BJ (cell line): ENCODE data around the gene CASP6. TPM values are rescaled to one million over a fixed set of nuclear protein-coding genes. Genes with fewer than 3 reads are reported as not detected.

Source experiments
- CTCF ChIA-PET: fragments of 350-600 bp; formaldehyde crosslinking; extraction: SDS; loops from one replicate; lab custom pipeline; 2021; ENCODE audit warnings: antibody characterized with exemption, inconsistent platforms; lab: Yijun Ruan, JAX
- POLR2A ChIA-PET: fragments of 300-600 bp; sonication (Branson Sonifier 250); formaldehyde crosslinking; extraction: SDS; loops from one replicate; lab custom pipeline; 2021; ENCODE audit warnings: antibody characterized with exemption; lab: Charles Lee
- DNase-seq: peaks from one replicate; pipeline ENCODE4 v3.0.0-alpha.2; 2011; ENCODE audit warnings: low read depth
- H3K27me3 ChIP-seq: 2 replicates; pipeline ENCODE4 v1.6.0; 2011; ENCODE audit warnings: low read length; ENCODE audit not compliant: control insufficient read depth, insufficient read depth
- H3K36me3 ChIP-seq: 2 replicates; pipeline ENCODE4 v1.5.1; 2011; ENCODE audit warnings: low read length; ENCODE audit not compliant: control insufficient read depth, insufficient read depth
- H3K4me3 ChIP-seq: 2 replicates; pipeline ENCODE4 v1.5.1; 2011; ENCODE audit warnings: low read depth, mild to moderate bottlenecking, control low read depth, low read length
- polyA plus RNA-seq: library from polyadenylated mRNA; depleted of rRNA; stranded (reverse); fragments of >200 nt; gene quantifications from 2 replicates; pipeline ENCODE4 v1.2.3, GENCODE V29; 2011
- TF ChIP-seq, protein P1 (sequence below): IDR thresholded peaks from 2 replicates; pipeline ENCODE4 v1.5.1; 2011; ENCODE audit warnings: low read depth, mild to moderate bottlenecking, control low read depth, inconsistent platforms, low read length, moderate library complexity; ENCODE audit not compliant: insufficient read depth

CASP6 gene
- polyA plus RNA-seq, 1 experiment, result 17.0 TPM

DNA sequence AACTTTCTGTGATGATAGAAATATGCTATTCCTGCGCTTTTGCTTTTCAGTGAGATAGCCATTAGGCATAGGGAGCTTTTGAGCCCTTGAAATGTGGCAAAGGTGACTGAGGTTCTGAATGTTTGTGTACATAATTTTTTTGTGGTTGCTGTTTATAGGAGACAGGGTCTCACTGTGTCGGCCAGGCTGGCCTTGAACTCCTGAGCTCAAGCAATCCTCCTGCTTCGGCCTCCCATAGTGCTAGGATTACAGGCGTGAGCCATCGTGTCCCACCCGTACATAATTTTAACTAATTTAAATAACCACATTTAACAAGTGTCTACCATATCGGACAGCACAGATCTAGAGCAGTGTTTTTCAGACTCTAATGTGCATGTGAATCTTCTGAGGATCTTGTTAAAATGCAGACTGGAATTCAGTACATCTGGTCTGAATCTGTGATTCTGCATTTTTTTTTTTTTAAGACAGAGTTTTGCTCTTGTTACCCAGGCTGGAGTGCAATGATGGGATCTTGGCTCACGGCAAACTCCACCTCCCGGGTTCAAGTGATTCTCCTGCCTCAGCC lies 45.3 kb downstream of the CASP6 start:
- POLR2A ChIA-PET, result no interaction called here
- TF ChIP-seq, protein P1, sequence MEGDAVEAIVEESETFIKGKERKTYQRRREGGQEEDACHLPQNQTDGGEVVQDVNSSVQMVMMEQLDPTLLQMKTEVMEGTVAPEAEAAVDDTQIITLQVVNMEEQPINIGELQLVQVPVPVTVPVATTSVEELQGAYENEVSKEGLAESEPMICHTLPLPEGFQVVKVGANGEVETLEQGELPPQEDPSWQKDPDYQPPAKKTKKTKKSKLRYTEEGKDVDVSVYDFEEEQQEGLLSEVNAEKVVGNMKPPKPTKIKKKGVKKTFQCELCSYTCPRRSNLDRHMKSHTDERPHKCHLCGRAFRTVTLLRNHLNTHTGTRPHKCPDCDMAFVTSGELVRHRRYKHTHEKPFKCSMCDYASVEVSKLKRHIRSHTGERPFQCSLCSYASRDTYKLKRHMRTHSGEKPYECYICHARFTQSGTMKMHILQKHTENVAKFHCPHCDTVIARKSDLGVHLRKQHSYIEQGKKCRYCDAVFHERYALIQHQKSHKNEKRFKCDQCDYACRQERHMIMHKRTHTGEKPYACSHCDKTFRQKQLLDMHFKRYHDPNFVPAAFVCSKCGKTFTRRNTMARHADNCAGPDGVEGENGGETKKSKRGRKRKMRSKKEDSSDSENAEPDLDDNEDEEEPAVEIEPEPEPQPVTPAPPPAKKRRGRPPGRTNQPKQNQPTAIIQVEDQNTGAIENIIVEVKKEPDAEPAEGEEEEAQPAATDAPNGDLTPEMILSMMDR, result no peak
- peak; percentile 11 for DNase-seq
- CTCF ChIA-PET, result no interaction called here
- Histone ChIP-seq H3K4me3 (no peak overlapping the region), H3K36me3 (no peaks in the 10 kb centered on the region), H3K27me3 (no peaks in the 10 kb centered on the region)

DNA sequence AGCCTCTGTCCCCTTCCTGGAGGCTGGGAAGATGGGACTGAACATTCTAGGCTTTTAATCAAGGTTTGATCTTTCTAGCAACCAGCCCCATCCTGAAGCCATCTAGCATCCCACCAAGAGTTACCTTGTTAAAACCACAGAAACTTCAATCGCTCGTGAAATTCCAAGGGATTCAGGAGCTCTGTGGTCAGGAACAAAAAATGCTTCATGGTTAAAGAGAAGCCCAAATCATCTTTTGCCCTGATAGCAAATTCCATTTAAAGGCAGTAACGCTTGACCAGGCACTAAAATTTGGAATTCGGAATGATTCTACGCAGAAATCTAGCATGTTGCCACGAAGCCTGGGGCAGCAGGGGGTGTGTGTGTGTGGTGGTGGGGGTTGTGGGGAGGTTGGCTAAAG lies 47.8 kb downstream of the CASP6 start:
- ChIA-PET POLR2A (interaction anchor here (0.6 kb wide), 1 partner anchor 8 kb away, joined by 3 read pairs; no protein-coding TSS in a partner anchor), CTCF (interaction anchor here (1.0 kb wide), 1 partner anchor 57 kb away, joined by 3 read pairs; no protein-coding TSS in a partner anchor)
- DNase-seq, result no peak
- no peaks in the 10 kb centered on the region for H3K36me3 ChIP-seq
- no peak overlapping the region for H3K4me3 ChIP-seq
- no peaks in the 10 kb centered on the region for H3K27me3 ChIP-seq
- TF ChIP-seq, protein P1, result no peak

DNA sequence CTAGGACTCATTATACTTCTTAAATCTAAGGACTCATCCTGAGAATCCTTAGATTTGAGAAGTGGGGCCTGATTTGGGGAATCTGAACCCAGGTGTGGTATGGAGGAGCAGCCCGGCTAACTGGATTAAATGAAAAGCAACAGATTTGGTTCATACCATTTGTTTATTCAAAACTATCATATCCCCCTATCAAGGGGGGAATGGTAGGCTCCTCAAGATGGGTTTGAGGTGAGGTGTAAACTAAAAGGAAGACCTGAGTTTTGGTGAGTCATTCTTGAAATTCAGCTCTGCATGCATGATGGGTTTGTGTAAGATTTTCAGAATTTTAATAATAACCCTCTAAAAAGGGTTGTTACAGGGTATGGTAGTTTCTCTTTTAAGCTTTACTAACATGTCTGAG lies 53.4 kb downstream of the CASP6 start:
- no peak for DNase-seq
- TF ChIP-seq, protein P1, result no peak
- Histone ChIP-seq H3K4me3 (no peak overlapping the region), H3K27me3 (no peaks in the 10 kb centered on the region), H3K36me3 (no peaks in the 10 kb centered on the region)
- POLR2A ChIA-PET, result no interaction called here
- CTCF ChIA-PET, result no interaction called here

DNA sequence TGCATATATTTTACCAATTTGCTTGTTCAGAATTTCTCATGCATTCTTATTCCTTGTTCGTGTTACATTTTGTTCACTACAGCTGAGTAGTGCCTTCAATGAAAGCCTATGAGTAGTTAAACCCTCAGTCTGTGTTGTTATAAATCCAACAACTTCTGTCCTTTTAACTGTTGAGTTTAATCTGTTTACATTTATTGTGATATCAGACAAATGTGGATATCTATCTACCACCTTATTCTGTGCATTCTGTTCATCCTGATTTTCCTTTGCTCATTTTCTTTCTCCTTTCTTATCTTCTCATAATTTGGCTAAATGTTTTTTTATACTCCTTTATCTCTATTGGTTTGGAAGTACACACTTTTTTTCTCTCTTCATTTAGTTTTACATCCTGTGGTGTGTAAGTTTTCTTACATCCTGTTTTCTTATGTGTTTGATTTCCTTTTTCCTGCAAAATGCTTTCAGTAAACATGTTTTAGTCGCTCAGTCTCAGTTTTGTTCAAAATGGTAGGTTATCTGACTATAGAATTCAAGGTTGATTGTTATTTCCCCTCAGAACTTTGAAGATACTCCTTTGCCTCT lies 54.2 kb downstream of the CASP6 start:
- CTCF ChIA-PET, result no interaction called here
- Histone ChIP-seq H3K36me3 (no peaks in the 10 kb centered on the region), H3K27me3 (no peaks in the 10 kb centered on the region), H3K4me3 (no peak overlapping the region)
- DNase-seq, result no peak
- TF ChIP-seq, protein P1, result no peak
- POLR2A ChIA-PET, result no interaction called here

DNA sequence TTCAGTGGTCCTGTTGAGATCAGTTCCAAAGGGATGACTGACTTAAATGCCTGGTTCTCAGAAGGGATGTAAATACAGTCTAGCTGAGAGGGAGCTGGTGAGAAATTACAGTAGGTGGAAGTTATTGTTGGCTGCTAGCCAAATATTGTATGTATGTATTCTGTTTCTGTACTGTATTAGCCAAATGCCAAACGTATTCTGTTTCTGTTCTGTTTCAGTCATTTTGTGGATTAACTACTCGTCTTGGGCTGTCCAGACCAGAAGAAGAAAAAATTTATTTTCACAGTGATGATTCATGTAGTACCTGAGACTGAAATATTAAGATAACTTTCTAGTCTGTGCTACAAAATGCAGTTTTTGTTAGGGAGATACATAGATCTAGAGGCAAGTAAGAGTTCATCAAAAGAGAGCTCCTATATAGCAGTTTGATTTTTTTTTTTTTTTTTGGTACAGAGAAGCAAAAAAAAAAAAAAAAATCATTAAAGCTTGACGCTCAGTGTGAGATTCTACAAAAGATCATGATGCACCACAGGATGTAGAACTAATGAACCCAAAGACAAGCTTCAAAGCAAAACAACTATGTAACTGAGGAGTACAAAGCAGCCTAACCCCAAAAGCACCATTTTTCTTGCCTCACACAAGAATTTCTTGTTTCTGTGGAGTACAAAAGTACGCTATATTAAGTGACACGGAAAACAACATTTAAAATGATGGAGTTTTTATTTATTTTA lies 54.8 kb downstream of the CASP6 start:
- Histone ChIP-seq H3K4me3 (no peak overlapping the region), H3K36me3 (no peaks in the 10 kb centered on the region), H3K27me3 (no peaks in the 10 kb centered on the region)
- TF ChIP-seq, protein P1, result no peak
- ChIA-PET POLR2A (no interaction called here), CTCF (no interaction called here)
- no peak for DNase-seq
